Measurements from ENCODE around the gene MAP2K5. TPM values are rescaled to one million over a fixed set of nuclear protein-coding genes. Genes with fewer than 3 reads are reported as not detected.

The MAP2K5 gene
- total RNA-seq, 4 donors from 2014 or later: 10.2 to 13.8 (median 11.9) TPM

GRCh38 chr15:67824197-67824968 is 281.9 kb downstream of the MAP2K5 start:
- no peak for DNase-seq (ENCODE audit: low spot score in 2 of 2)
- Histone ChIP-seq H3K36me3 (no peaks in the 10 kb centered on the region), H3K4me1 (peaks cover 0 to 97% (median 29%) of the 10 kb centered on the region in 4 donors), H3K27ac (no peak overlapping the region), H3K9me3 (no peaks in the 10 kb centered on the region), H3K27me3 (peaks cover 10 to 96% of the 10 kb centered on the region in 2 donors), H3K4me3 (no peak overlapping the region)
- TF ChIP-seq EP300 (IDR thresholded peaks at IDR 0.05) (no peak), CTCF (IDR thresholded peaks at IDR 0.05) (no peak), POLR2A (IDR thresholded peaks at IDR 0.05) (no peak)
- 8% methylated on average over 20 to 21 of the region's 21 CpGs for WGBS, 2 donors

GRCh38 chr15:67824976-67825880 is 282.7 kb downstream of the MAP2K5 start, which contains the start of gene SKOR1:
Gene SKOR1, plus strand, starts transcription at chr15:67825509. Its CDS starts 94 bp downstream, at chr15:67825603.
- Histone ChIP-seq H3K4me1 (peaks cover 0 to 94% (median 32%) of the 10 kb centered on the region in 4 donors), H3K27me3 (peaks cover 10 to 96% of the 10 kb centered on the region in 2 donors), H3K36me3 (no peaks in the 10 kb centered on the region), H3K27ac (no peak within 1 kb of the TSS), H3K4me3 (peak within 1 kb of the TSS in 1 of 4 donors; percentile 16), H3K9me3 (no peaks in the 10 kb centered on the region)
- 1 to 2% methylated on average over 30 to 51 of the region's 58 CpGs for WGBS, 2 donors
- no peak for DNase-seq (ENCODE audit: low spot score in 2 of 2)
- TF ChIP-seq POLR2A (IDR thresholded peaks at IDR 0.05): no peak
- TF ChIP-seq EP300 (IDR thresholded peaks at IDR 0.05): no peak
- TF ChIP-seq CTCF (IDR thresholded peaks at IDR 0.05): no peak

GRCh38 chr15:67825881-67826716 is 283.6 kb downstream of the MAP2K5 start:
- peaks cover 0 to 86% (median 32%) of the 10 kb centered on the region in 4 donors for H3K4me1 ChIP-seq
- H3K27ac ChIP-seq: no peak overlapping the region
- no peak for DNase-seq (ENCODE audit: low spot score in 2 of 2)
- TF ChIP-seq CTCF (IDR thresholded peaks at IDR 0.05) (no peak), POLR2A (IDR thresholded peaks at IDR 0.05) (no peak), EP300 (IDR thresholded peaks at IDR 0.05) (no peak)
- H3K36me3 ChIP-seq: no peaks in the 10 kb centered on the region
- 10 to 13% methylated on average over 26 to 42 of the region's 77 CpGs for WGBS, 2 donors
- H3K27me3 ChIP-seq: peaks cover 9 to 96% of the 10 kb centered on the region in 2 donors
- peak overlapping the region in 1 of 4 donors; percentile 16 for H3K4me3 ChIP-seq
- H3K9me3 ChIP-seq: no peaks in the 10 kb centered on the region

- 1 to 2% methylated on average over 17 to 45 of the region's 88 CpGs for WGBS, 2 donors
- TF ChIP-seq CTCF (IDR thresholded peaks at IDR 0.05): no peak
- H3K4me1 ChIP-seq: peaks cover 0 to 77% (median 32%) of the 10 kb centered on the region in 4 donors
- H3K4me3 ChIP-seq: peak overlapping the region in 1 of 4 donors; percentile 20
- no peak overlapping the region for H3K27ac ChIP-seq
- DNase-seq (ENCODE audit: low spot score in 2 of 2): no peak
- H3K9me3 ChIP-seq: no peaks in the 10 kb centered on the region
- no peaks in the 10 kb centered on the region for H3K36me3 ChIP-seq
- peaks cover 2 to 96% of the 10 kb centered on the region in 2 donors for H3K27me3 ChIP-seq
These were observed 284.4 kb downstream of the MAP2K5 start for GRCh38 chr15:67826717-67827561.

Measured in tibial nerve (tissue), 4 donors.